Astrocyte of the spinal cord (primary cell): Measurements from ENCODE around the gene RAB31.

Experiments used
- DNase-seq: peaks from one replicate; pipeline ENCODE4 v3.0.0; 2011; ENCODE audit warnings: low read depth, low spot score
- H3K4me3 ChIP-seq: 2 replicates; pipeline ENCODE4 v1.5.1; 2011; ENCODE audit warnings: low read depth, mild to moderate bottlenecking, low read length, moderate library complexity
- in situ Hi-C: cut with HindIII; loops from 2 replicates; pipeline ENCODE4 v1.10.0; 2017; ENCODE audit warnings: low sequenced_read_pairs
- TF ChIP-seq, protein P1 (sequence below): IDR thresholded peaks from 2 replicates; pipeline ENCODE4 v1.5.1; 2012; ENCODE audit warnings: low read depth, mild to moderate bottlenecking, low read length, inconsistent platforms

The RAB31 gene

DNA sequence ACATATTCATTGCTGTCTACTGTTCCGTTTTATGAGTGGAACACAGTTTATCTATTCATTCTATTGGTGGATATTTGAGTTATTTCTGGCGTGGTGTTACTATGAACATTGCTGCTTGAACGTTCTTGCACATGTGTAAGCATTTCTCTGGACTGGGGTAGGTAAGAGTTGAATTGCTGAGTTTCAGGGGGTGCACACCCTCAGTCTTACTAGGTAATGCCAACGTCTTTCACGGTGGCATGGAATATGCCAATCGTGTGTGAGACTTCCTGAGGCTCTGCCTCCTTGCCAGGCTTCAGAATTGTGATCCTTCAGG lies 121.3 kb downstream of the RAB31 start:
- no peak for DNase-seq
- in situ Hi-C loops = no loop called here
- TF ChIP-seq, protein P1, sequence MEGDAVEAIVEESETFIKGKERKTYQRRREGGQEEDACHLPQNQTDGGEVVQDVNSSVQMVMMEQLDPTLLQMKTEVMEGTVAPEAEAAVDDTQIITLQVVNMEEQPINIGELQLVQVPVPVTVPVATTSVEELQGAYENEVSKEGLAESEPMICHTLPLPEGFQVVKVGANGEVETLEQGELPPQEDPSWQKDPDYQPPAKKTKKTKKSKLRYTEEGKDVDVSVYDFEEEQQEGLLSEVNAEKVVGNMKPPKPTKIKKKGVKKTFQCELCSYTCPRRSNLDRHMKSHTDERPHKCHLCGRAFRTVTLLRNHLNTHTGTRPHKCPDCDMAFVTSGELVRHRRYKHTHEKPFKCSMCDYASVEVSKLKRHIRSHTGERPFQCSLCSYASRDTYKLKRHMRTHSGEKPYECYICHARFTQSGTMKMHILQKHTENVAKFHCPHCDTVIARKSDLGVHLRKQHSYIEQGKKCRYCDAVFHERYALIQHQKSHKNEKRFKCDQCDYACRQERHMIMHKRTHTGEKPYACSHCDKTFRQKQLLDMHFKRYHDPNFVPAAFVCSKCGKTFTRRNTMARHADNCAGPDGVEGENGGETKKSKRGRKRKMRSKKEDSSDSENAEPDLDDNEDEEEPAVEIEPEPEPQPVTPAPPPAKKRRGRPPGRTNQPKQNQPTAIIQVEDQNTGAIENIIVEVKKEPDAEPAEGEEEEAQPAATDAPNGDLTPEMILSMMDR = no peak
- H3K4me3 ChIP-seq = no peak overlapping the region

DNA sequence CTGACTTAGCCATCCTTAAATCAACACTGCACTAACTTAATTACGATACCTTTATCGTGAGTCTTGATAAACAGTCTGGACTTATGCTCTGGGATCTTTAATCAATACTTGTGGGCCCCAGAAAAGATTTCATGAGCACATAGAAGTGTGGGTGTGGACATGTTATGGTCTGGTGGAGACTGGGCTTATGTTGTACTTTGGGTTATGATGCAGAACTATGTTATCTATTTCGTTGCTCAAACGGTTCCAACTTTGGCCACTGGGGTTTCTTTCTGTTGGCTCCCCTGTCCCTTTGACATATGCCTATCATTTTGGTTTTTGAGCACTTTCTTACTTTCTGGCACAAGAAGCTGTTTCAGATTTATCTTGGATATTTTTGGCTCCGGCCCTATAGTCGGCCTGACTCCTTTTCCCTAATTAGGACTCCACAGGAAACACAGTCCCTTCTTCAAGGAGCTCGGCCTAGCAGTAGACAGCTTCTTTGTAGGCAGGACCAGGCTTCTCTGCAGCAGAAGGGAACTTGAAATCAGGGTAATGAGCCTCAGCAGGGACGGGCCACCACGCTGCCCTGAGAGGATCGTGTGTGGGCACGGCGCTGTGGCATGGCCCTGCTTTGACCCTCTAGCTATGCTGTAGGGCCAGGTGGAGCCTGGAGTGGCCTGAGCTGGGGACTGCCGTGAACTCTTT lies 123.1 kb downstream of the RAB31 start:
- TF ChIP-seq, protein P1 = no peak
- DNase-seq = no peak
- no peak overlapping the region for H3K4me3 ChIP-seq
- in situ Hi-C loops = no loop called here

DNA sequence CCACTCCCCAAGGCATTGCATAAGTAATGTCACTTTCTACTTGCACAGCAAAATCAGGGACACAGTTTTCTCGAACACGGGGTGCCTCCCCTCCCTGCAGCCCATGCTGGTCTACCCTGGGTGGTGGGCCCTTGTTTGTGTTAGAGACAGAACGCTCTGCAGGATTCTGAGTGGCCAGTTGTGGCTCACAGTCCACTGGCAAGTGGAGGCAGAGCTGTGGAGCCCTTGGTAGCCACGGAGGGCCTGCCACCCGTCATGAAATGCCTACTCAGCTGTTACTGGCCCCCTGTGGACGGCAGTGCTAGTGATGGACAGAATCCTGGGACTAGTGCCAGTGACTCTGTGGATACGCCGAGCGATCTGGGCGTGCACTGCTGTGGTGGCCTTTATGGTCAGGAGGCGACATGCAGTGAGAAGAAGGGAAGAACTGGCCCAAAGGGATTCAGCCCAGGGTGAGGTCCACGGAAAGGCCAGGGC lies 123.7 kb downstream of the RAB31 start:
- TF ChIP-seq, protein P1 = no peak
- in situ Hi-C loops = no loop called here

DNA sequence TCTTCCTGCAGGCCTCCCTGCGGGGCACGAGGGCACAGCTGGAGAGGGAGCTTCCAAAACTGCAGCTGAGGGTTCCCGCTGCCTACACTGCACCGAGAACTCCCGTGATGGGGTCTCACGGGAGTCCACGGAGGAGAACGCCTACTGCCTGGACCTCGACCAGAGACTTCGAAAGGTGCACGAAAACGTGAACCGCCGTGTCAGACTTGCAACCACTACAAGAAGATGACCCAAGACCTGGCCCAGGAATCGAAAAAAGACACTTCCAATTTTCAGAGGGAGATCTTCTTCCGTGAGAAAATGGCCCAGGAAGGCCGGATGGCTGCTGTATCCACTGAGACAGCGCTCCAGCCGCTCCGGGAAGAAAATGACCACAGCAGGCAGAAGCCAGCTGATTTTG lies 124.8 kb downstream of the RAB31 start:
- TF ChIP-seq, protein P1 = no peak
- no peak for DNase-seq
- in situ Hi-C loops = no loop called here
- H3K4me3 ChIP-seq = no peak overlapping the region

More for the DNA sequence above, 123.7 kb downstream of the RAB31 start:
- H3K4me3 ChIP-seq = no peak overlapping the region
- no peak for DNase-seq

DNA sequence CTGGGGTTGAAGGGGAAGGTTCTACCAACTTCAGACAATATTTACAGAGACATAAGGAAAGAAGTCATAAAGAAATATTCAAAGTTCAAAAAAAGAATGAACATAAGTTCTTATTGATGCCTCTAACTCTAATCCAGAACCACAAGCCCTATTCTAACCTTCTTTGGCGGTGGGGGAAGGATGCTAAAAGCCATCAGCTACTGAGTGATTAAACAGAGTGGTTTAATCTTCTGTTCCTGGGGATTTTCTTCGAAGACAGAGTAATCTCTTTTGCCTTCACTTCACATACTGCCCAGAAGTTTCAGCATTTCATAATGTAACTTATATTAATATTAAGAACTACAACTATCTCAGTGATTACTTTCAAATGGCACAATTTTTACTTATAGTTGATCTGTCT lies 126.5 kb downstream of the RAB31 start:
- in situ Hi-C loops = no loop called here
- TF ChIP-seq, protein P1 = no peak
- DNase-seq = no peak
- H3K4me3 ChIP-seq = no peak overlapping the region

DNA sequence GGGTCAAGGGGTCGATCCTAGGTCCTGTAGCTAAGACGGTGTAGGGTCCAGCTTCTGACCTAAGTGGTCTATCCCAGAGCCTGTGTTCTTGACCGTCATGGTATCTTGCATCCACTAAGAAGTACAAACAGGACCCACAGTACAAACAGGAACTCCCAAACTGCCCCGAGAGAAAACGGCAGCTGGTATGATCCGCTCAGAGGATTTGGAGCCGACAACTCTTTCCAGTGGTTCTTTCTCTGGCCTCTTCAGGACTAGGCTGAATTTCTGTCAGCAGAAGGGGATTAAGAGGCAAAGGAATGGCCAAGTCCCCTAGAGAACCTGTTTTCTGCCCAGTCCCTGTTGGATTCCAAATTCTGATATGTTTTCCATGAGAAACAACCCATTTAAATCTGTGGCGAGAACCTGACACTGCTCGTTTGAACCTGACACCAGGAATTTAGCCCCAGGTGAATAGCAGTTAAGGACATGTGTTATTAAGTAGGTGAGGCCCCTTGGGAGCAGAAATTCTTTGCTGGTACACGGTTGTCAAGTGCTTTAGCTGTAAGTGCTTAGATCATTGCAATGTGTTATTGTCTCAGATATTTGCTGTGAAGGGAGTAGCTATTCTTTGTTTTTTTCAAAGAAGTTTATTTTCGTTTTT lies 127.1 kb downstream of the RAB31 start:
- in situ Hi-C loops = no loop called here
- TF ChIP-seq, protein P1 = no peak
- no peak for DNase-seq
- no peak overlapping the region for H3K4me3 ChIP-seq
